Activated CD4-positive, alpha-beta T cell treated with anti-CD3 and anti-CD28 coated beads for 24 hours (primary cell): ENCODE data around the gene TMEM151A.

ENCODE experiments used
- DNase-seq, 2 donors: peaks; one replicate each; pipeline ENCODE4 v3.0.0-alpha.2; 2020; ENCODE audit warnings: low read depth in 2 of 2

TMEM151A gene

DNA sequence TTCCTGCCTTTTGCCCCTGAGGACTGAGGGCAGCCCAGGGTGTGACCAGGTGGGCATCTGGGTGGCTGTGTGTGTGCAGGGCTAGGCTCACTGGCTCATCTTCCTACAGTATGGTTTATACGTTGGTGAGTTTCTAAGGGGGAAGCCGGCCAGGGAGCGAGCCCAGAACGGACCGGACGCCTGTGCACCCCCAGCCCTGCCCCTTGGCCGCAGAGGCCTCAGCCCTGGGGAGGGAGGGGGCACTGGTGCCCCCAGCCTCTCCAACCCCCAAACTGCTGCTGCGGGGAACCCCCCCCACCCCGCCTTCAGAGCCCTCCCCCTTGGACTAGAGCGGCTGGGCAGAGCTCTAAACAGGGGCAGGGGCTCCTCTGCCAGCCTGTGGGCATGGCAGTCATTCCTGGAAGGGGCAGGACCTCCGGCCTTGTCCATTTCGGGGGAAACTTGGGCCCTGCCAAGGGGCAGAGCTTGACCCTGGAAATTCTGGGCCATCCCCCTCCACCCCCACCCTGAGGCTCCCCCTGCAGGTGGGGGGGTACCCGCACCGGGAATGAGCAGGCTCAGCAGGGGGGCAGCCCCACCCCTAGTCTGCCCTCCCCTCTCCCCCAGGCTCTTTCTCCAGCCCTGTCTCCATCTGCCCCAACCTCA, 8.1 kb upstream of the TMEM151A start:
- DNase-seq = no peak

DNA sequence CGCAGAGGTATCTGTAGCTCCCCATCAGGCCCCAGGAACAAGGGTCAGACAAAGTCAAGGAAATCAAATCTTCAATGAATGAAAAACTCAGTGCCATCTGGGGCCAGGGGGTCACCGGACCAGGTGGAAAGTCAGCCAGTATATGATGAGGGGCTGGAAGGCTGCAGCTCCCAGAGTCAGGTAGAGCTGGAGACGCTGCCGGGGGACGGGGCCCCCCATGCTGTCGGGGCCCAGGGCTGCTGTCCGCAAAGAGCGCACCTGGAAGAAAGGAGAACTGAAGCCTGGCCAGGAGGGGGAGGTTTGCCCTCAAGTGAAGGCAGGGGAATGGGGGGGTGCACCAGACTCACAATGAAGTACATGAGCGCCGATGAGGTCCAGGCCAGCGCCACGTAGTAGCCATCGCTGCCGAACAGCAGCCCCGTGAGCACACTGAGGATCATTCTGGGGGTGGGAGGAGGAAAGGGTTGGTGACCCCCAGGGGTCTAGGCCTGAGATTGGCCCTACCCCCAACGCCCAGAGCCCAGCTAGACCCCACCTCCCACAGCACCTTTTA, 7.1 kb upstream of the TMEM151A start:
- DNase-seq = no peak

DNA sequence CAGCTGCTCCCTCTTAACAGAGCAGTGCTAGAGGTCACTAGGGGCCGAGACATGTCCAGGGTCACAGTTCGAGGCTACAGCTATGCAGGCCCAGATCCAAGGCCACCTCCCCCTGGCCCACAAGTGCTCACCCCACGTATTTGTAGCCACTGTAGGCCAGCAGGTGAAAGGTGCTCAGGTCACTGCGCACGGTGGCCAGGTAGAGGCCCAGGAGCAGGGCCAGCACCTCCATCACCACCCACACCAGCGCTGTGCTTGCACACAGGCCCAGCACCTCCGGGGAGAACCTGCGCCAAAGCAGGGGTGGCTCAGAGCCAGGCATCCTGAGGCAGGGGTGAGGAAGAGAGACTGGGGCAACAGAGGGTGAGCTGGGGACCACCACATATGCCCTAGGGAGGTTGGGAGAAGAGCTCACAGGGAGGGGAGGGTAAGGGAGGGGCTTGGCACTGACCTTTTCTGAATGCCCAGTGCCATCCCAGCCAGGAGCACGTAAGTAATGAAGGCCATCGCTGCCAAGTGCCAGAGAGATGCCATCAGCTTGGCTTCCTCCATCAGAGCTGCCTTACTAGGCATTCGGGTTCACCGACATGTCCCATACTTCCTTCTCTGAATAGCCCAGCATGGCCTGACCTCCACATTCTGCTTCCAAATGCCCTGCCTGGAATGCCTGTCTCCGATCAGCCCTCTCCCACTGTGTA, 6.3 kb upstream of the TMEM151A start:
- no peak for DNase-seq

DNA sequence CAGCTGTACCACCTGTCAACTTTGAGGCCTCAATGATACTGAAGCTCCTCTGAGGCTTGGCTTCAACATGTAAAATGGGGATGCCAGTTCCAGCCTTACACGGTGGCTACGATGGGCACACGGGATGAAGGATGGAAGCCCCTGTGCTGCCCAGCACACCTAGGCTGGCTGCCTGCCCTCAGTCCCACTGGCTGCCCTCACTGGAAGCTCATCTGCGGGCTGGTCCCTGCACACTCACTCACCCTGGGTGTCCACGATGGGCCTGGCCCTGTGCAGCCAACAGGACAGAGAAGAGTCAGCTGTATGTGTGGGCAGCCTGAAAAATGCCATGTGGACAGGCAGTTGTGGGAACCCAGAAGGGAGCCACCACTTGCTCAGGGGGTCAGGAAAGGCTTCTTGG, 5.0 kb upstream of the TMEM151A start:
- DNase-seq = no peak

DNA sequence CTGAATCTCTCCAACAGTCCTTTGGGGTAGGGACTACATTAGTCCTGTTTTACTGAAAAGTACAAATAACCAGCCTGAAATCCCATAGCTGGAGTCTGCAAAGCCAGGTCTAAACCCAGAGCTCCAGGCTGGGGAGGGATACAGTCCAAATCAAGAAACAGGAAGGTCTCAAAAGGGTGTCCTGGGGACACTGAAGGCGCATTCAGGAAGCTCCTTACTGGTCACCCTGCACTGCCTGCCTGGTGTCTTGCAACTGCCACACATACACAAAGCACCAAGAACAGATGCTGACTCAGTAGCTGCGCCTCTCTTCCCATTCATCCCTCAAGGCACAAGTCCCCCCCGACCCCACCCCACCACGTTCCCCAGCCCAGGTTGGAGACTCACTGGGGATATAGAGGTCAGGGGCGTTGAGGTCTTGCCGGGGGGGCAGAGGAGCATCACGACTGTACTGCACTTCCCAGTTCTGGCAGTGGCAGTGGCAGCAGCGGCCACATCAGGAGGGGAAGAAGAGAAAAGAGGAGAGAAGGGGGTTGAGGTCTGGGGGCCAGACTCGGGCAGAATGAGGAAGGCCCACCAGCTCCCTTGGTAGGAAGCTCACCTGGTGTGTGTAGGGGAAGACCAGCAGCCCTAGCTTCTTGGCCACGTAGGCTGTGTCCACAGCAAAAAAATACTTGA, 4.3 kb upstream of the TMEM151A start:
- DNase-seq = no peak

DNA sequence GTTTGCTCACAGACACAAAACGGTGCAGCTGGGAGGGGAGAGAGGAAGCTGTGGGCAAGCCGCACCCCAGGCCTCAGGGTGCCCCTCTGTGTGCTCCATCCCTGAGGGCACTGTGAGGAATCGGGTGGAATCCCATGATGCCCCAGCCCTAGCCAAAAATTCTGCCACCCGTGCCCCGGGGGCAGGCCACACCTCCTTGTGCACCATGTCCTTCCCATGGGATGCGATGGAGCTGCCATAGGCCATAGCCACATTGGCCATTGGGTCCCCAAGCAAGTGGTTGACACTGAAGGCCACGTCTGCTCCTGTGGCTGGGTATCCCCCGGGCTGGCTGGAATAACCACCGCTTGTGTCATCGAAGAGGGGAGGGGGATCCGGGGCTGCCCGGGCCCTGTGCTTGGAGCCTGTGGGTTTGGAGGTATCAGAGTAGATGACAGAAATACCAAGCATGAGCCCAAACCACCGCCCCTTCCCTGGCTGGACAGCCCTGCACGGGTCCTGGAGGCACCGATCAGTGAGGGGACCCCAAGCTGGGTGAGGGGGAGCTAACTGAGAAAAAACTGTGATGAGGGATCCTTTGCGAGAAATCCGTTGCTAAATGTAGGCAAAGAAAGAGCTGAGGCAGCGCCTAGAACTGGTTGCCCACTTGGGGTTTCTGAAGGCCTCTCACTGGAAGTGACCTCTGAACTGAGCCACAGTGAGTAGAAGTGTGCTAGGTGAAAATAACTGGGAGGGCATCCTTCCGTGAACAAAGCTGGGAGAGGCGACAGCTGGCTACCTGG, 3.6 kb upstream of the TMEM151A start:
- DNase-seq = no peak

DNA sequence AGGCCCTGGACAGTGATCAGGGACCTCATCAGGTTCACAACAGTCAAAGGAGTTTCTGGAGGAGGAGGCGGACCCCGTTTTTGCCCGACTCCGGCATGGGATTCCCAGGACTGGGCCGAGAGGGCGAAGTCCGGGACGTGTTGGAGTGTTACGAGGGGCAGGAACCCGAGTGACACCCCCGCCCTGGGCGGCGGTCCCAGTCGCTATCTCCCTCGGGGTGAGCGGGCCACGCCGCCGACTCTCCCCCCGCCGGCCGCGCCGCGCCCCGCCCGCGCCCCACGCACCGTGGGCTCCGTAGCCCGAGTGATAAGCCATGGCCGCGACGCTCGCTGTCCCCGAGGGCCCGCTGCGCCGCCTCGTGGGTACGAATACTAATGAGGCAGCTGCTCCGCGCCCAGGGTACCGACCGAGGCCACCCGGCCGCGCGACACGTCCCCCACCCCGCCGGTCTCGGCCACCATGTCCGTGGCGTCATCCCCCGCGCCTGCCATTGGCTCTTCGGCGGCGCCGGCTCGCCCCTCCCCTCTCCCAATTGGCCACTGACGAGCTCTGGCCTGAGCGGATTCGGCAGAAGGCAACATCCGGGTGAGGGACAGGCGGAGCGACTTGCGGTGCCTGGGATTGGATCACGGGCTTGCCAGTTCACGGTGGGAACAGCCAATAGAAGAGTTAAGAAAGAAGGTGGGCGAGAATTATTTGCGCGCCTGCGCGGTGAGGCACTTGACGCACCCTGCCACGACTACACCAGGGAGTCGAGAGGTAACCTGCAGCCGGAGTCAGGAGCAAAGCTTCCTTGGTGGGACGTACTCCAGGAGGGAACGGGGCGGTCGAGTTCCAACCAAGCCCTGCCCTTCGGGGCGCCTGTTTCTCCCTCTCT, 2.8 kb upstream of the TMEM151A start, which contains the start of gene YIF1A:
Gene YIF1A (minus strand): TSS at position 473 of the 877 bp plus-strand sequence. CDS start 158 bp downstream, at position 315.
- peak; percentile 95 to 97 for DNase-seq

DNA sequence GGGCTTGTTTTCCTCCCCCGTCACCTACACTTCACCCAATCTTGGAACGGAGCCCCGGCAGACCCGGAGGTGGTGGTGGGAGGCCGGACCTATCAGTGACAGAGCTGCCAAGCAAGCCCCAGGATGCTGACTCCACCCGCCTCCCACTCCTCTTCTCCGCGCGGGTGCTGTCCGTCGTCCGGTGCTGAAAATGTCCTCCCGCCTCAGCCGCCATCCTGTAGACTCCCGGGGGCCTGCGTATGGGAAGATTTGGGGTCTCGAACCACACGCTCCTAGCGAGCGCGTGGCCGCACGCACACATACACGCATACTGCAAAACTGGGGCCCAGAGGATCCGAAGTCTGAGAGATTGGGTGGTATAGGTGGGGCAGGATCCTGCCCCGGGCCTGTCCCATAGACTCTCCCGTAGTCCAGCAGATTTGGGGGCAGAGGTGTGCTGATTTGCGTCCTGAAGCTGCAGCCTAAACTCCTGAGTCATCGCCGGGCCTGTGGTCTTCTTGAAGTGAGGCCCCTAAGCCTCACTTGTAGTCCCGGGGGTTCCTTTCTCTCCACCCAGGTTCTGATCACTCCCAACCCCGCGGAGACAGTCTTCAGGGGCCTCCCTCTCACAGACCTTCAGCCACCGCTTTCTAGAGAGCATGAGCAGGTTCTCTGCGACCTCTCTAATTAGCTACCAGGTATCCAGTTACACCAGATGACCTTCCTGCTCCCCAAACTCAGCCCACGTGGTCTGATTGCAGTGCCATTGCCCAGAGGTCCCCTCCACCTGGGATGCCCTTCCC, 2.0 kb upstream of the TMEM151A start:
- peak; percentile 70 to 76 for DNase-seq

DNA sequence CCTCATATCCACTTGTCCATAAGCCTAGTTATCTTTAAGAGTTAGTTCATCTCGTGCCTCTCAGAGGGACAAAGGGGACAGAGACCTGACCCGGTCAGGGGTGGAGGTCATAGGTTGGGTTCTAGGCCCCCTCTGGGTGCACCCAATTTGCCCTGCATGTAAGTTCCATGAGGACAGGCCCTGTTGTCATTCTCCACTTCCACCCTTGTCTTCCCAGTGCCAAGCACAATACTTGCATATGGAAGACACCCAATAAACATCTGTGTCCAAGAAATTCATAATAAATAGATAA, 1.4 kb upstream of the TMEM151A start:
- DNase-seq = no peak

DNA sequence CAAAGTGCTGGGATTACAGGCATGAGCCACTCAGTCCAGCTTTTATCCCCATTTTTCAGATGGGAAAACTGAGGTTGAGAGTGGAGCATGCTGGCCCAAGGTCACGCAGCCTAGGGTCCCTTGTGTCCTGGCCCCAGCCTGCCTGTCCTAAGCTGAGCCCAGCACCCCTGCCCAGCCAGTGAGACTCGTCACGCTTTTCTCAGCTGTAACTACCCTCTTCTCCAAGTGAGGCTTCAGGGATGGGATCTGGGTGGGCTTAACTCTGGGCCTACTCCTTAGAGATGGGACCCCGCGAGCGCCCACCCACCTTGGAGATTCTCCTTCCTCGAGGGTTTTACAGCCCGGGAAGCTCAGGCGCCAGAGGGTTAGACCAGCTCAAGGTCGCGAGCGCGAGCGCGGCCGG, 390 bp upstream of the TMEM151A start:
- no peak for DNase-seq

DNA sequence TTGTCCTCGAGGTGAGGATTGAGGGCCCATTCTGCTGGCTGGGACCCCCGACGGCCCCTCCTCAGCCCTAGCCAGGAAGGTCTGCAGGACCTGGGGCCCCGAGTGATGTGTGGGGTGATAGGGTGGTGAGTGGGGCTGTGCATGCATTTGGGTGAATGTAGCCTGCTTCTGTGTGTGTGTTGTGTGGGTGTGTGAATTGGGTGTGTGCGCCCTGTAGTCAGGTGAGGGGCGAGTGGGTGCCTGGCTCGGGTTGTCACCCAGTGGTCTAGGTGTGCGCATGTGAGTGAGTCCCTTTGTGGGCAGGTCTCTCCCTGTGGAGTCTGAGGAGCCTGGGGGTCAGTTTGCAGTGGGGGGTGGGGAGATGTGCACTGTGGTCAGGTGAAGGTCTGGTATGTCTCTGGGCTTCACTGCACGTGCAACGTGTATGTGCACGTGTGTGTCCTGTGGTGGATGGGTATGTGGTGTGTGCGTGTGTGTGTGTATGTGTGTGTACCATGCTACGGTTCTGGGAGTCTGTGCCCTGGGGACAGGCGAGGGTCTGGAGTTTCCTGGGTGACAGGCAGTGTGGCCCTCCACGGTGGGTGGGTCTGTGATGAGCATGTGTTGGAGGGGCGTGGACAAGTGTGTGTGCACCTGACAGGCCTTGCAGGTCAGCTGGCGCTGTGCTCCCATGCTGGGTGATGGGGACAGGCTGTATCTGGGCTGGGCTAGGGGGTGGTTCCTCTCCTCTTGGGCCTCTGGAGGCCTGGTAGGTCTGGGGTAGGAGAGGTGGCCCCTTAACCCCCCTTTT, 1.0 kb downstream of the TMEM151A start:
- DNase-seq = no peak

DNA sequence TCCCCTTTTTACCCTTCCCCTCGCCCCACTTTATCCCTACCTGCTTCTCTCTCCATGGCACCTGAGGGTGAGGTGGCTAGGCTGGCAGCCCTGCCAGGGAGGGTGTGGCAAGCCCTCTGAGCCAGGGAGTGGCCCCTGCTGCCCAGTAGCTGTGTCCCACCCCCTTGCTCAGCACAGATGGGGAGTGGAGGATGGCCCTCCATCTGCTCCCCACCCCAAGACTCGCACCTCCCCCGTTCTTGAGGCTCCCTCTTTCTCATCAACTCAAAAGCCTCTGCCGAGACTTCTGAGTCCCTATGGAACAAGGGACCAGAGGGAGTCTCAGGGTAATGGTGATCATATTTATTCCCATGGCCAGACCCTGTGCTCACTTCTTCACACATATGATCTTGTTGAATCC, 1.7 kb downstream of the TMEM151A start:
- no peak for DNase-seq

DNA sequence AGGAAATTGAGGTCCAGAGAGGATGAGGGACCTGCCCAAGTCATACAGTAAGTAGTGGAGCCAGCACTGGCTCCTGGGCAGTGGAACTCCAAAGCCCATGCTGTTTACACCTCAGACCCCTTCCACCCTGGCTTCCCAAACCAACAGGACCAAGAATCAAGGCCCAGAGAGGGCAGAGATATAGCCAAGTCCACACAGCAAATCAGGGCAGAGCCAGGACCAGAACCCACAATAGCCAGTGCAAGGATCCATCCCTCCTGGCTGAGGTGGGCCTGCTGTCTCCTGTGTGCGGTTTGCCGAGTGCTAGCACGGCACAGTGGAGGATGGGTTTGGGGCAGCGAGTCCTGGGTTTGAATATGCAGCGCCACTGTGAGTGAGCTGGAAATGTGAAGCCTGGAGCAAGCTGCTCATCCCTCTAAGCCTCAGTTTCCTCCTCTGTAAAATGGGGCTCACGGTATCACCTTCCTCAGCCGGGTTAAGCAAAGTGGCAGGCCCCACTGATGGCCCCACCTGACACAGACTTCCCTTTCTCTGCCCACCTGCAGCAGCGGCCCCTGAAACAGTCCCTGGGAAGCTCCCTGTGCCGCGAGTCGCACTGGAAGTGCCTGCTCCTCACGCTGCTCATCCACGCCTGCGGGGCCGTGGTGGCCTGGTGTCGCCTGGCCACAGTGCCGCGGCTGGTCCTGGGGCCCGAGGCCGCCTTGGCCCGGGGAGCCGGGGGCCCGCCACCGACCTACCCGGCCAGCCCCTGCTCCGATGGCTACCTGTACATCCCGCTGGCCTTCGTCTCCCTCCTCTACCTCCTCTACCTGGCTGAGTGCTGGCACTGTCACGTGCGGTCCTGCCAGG, 2.3 kb downstream of the TMEM151A start:
- DNase-seq = no peak

DNA sequence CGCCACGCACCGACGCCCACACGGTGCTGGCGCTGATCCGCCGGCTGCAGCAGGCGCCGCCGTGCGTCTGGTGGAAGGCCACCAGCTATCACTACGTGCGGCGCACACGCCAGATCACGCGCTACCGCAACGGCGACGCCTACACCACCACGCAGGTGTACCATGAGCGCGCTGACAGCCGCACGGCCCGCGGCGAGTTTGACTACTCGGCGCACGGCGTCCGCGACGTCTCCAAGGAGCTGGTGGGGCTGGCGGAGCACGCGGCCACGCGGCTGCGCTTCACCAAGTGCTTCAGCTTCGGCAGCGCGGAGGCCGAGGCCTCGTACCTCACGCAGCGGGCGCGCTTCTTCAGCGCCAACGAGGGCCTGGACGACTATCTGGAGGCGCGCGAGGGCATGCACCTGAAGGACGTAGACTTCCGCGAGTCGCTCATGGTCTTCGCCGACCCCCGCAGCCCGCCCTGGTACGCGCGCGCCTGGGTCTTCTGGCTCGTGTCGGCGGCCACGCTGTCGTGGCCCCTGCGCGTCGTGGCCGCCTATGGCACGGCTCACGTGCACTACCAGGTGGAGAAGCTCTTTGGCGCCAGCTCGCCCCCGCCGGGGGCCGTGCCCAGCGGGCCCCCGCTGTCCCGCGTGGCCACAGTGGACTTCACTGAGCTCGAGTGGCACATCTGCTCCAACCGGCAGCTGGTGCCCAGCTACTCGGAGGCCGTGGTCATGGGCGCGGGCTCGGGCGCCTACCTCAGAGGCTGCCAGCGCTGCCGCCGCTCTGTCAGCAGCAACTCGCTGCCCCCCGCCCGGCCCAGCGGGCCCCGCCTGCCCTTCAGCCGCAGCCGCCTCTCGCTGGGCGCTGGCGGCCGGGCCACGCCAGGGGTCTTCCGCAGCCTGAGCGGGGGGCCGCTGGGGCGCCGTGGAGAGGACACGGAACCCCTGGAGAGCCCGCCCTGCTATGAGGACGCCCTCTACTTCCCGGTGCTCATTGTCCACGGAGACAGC, 3.2 kb downstream of the TMEM151A start:
- no peak for DNase-seq

DNA sequence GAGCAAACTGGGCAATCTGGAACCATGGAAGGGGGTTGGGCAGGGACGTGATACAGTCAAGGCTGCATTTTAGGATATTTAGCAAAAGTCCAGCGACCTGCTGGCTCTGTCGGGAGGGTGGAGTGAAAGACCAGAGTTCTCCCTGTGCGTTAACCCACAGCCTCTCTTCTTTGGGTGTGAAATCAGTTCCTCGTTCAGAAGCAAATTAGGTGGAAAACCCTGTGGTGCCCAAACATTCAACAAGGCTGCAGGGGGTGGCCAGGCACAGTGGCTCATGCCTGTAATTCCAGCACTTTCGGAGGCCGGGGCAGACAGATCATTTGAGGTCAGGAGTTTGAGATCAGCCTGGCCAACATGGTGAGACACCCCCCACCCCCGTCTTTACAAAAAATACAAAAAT, 5.9 kb downstream of the TMEM151A start:
- DNase-seq = no peak

DNA sequence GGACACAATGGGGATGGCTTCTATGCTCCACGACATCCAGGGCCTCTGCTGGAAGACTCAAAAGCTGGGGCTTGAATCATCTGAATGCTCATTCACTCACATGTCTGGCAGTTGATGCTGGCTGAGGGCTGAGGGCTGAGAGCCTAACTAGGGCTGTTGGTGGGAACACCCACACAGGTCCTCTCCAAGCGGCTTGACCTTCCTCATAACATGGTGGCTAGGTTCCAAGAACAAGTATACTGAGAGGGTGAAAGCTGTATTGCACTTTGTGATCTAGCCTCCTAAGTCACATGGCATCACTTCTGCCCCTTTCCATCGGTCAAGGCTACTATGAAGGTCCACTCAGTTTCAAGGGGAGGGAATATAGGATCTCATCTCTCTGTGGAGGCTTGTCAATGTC, 7.5 kb downstream of the TMEM151A start:
- DNase-seq = no peak

DNA sequence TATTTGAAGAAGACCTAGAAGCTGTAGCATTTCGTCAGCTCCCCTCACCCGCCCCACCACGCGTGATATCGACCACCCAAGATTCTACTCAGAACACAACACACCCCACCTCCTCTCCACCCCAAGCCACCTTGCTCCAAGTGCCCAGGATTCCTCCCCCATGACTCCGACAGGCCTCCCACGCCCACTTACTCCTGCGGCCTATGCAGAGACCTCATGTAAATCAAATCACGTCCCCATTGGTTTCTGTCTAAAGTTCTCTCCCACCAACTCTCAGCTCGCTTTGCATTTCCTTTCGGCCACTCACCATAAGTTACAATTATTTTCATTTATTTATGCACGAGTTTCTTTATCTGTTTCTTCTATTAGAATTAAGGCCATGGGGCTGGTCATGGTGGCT, 11.0 kb downstream of the TMEM151A start:
- no peak for DNase-seq
